ENCODE results near the gene ZNF445.
"Not testable (repeated sequence)": the region's sequence is repeated elsewhere in the genome, so short reads cannot be mapped to it uniquely, and the experiment has no call there.

The ZNF445 gene

GRCh38 chr3:44398271-44398670 lies 79.2 kb downstream of the ZNF445 start:
- DNase-seq, result not testable (repeated sequence)

GRCh38 chr3:44396200-44397171 lies 81.0 kb downstream of the ZNF445 start:
- no peak for DNase-seq

GRCh38 chr3:44395714-44396113 lies 81.8 kb downstream of the ZNF445 start:
- DNase-seq, result no peak

- DNase-seq, result no peak
Observed at GRCh38 chr3:44392489-44392888, 85.0 kb downstream of the ZNF445 start.

GRCh38 chr3:44387404-44387803 lies 90.1 kb downstream of the ZNF445 start:
- no peak for DNase-seq

All from suppressor macrophage (primary cell).